SKM-1 (cell line): ENCODE data around the gene CAMK2D.

Experiments used
- DNase-seq: peaks from one replicate; lab custom pipeline; 2025; ENCODE audit not compliant: unreplicated experiment; lab: John Stamatoyannopoulos, UW

CAMK2D gene

GRCh38 chr4:113482325-113482724 lies 279.2 kb downstream of the CAMK2D start:
- no peak for DNase-seq

- DNase-seq, result no peak
These were observed 279.7 kb downstream of the CAMK2D start for GRCh38 chr4:113481820-113482219.

- DNase-seq, result no peak
These were observed 281.4 kb downstream of the CAMK2D start for GRCh38 chr4:113480109-113480508.

GRCh38 chr4:113478032-113478431 lies 283.5 kb downstream of the CAMK2D start:
- no peak for DNase-seq

- no peak for DNase-seq
These were observed 284.7 kb downstream of the CAMK2D start for GRCh38 chr4:113476800-113477199.

- DNase-seq, result no peak
These were observed 287.5 kb downstream of the CAMK2D start for GRCh38 chr4:113474017-113474416.

- DNase-seq, result no peak
These were observed 288.7 kb downstream of the CAMK2D start for GRCh38 chr4:113472864-113473263.

- DNase-seq, result no peak
These were observed 290.2 kb downstream of the CAMK2D start for GRCh38 chr4:113471146-113471860.

- no peak for DNase-seq
These were observed 291.6 kb downstream of the CAMK2D start for GRCh38 chr4:113469926-113470325.

GRCh38 chr4:113469023-113469390 lies 292.5 kb downstream of the CAMK2D start:
- DNase-seq, result no peak

GRCh38 chr4:113468165-113469022 lies 293.1 kb downstream of the CAMK2D start:
- DNase-seq, result no peak

- DNase-seq, result no peak
These were observed 294.0 kb downstream of the CAMK2D start for GRCh38 chr4:113467581-113467980.

GRCh38 chr4:113462286-113462685 lies 299.3 kb downstream of the CAMK2D start:
- DNase-seq, result no peak

- no peak for DNase-seq
These were observed 300.3 kb downstream of the CAMK2D start for GRCh38 chr4:113461281-113461680.

- no peak for DNase-seq
These were observed 303.7 kb downstream of the CAMK2D start for GRCh38 chr4:113457886-113458285.

GRCh38 chr4:113457121-113457520 lies 304.4 kb downstream of the CAMK2D start:
- DNase-seq, result no peak

GRCh38 chr4:113455061-113455460 lies 306.5 kb downstream of the CAMK2D start:
- no peak for DNase-seq

- DNase-seq, result no peak
These were observed 308.5 kb downstream of the CAMK2D start for GRCh38 chr4:113452868-113453620.

GRCh38 chr4:113452152-113452551 lies 309.4 kb downstream of the CAMK2D start:
- DNase-seq, result no peak

- DNase-seq, result no peak
These were observed 311.1 kb downstream of the CAMK2D start for GRCh38 chr4:113450295-113451080.
